Measurements from ENCODE around the gene BIN2. TPM values are rescaled to one million over a fixed set of nuclear protein-coding genes. Genes with fewer than 3 reads are reported as not detected.

BIN2 gene
- total RNA-seq, 2 donors from 2014 or later, result not detected

DNA sequence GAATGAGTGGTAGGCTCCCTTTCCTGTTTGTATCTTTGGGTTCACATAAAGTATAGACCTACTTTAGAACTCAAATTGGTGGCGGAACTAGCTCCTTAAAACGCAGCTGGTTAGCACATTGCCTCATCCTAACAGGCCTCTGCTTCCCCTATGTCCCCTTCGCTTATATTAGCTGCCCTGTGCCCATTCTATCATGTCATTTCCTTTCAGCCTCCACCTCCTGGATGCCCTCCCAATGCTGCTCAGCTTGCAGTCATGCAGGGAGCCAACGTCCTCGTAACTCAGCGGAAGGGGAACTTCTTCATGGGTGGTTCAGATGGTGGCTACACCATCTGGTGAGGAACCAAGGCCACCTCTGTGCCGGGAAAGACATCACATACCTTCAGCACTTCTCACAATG is 81.9 kb downstream of the BIN2 start:
- WGBS, 2 experiments (ENCODE audit: insufficient coverage in 1 of 2, insufficient read length in 1 of 2), result 94 to 96% methylated on average over 3 to 6 of the region's 7 CpGs
- Histone ChIP-seq H3K36me3 (ENCODE audit: control insufficient read depth, insufficient read depth, low read length) (peaks cover 61% of the 10 kb centered on the region), H3K27ac (ENCODE audit: low read depth, low read length) (no peak overlapping the region), H3K9ac (ENCODE audit: extremely low read depth, low read length, poor library complexity, severe bottlenecking) (no peak overlapping the region), H3K9me3 (ENCODE audit: control insufficient read depth, low read length) (no peaks in the 10 kb centered on the region), H3K4me1 (ENCODE audit: control insufficient read depth, insufficient read depth, low read length) (peaks cover 2% of the 10 kb centered on the region), H3K4me3 (ENCODE audit: low read length) (no peak overlapping the region), H3K27me3 (ENCODE audit: control insufficient read depth, insufficient read depth, low read length, poor library complexity, severe bottlenecking) (no peaks in the 10 kb centered on the region)
- H3K4me1 Mint-ChIP-seq, result peaks cover 28% of the 10 kb centered on the region
- no peaks in the 10 kb centered on the region for H3K9me3 Mint-ChIP-seq
- H3K4me3 Mint-ChIP-seq, result no peak overlapping the region
- H3K27me3 Mint-ChIP-seq (ENCODE audit: insufficient read depth), result no peaks in the 10 kb centered on the region
- TF ChIP-seq, protein P1, sequence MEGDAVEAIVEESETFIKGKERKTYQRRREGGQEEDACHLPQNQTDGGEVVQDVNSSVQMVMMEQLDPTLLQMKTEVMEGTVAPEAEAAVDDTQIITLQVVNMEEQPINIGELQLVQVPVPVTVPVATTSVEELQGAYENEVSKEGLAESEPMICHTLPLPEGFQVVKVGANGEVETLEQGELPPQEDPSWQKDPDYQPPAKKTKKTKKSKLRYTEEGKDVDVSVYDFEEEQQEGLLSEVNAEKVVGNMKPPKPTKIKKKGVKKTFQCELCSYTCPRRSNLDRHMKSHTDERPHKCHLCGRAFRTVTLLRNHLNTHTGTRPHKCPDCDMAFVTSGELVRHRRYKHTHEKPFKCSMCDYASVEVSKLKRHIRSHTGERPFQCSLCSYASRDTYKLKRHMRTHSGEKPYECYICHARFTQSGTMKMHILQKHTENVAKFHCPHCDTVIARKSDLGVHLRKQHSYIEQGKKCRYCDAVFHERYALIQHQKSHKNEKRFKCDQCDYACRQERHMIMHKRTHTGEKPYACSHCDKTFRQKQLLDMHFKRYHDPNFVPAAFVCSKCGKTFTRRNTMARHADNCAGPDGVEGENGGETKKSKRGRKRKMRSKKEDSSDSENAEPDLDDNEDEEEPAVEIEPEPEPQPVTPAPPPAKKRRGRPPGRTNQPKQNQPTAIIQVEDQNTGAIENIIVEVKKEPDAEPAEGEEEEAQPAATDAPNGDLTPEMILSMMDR (conservative IDR thresholded peaks at IDR 0.05), result no peak
- no peak for DNase-seq
- peaks cover 52% of the 10 kb centered on the region for H3K36me3 Mint-ChIP-seq (ENCODE audit: low read depth)
- H3K27ac Mint-ChIP-seq, result no peak overlapping the region

DNA sequence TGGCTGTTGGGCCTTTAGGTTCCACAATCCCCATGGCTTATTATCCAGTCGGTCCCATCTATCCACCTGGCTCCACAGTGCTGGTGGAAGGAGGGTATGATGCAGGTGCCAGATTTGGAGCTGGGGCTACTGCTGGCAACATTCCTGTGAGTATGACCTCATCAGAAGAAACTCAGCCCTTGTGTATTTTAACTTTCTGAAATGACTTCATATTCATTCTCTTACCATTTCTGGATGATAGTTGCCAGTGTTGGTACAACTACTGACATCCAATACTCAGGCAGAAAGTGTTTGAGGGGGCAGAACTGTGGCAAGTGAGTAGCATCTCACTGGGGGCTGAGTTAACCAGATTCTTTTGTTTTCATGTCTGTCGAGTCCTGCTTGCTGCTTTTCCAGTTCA is 83.0 kb downstream of the BIN2 start:
- H3K4me1 Mint-ChIP-seq, result peaks cover 21% of the 10 kb centered on the region
- no peaks in the 10 kb centered on the region for H3K9me3 Mint-ChIP-seq
- H3K36me3 ChIP-seq (ENCODE audit: control insufficient read depth, insufficient read depth, low read length), result peaks cover 53% of the 10 kb centered on the region
- H3K4me3 ChIP-seq (ENCODE audit: low read length), result no peak overlapping the region
- H3K27me3 ChIP-seq (ENCODE audit: control insufficient read depth, insufficient read depth, low read length, poor library complexity, severe bottlenecking), result no peaks in the 10 kb centered on the region
- no peaks in the 10 kb centered on the region for H3K27me3 Mint-ChIP-seq (ENCODE audit: insufficient read depth)
- no peak overlapping the region for H3K9ac ChIP-seq (ENCODE audit: extremely low read depth, low read length, poor library complexity, severe bottlenecking)
- no peaks in the 10 kb centered on the region for H3K4me1 ChIP-seq (ENCODE audit: control insufficient read depth, insufficient read depth, low read length)
- no peaks in the 10 kb centered on the region for H3K9me3 ChIP-seq (ENCODE audit: control insufficient read depth, low read length)
- TF ChIP-seq, protein P1 (conservative IDR thresholded peaks at IDR 0.05), result no peak
- H3K36me3 Mint-ChIP-seq (ENCODE audit: low read depth), result peaks cover 48% of the 10 kb centered on the region
- 95 to 100% methylated on average over 1 to 2 of the region's 2 CpGs for WGBS, 2 experiments (ENCODE audit: insufficient coverage in 1 of 2, insufficient read length in 1 of 2)
- peak overlapping the region; percentile 96 for H3K27ac Mint-ChIP-seq
- no peak for DNase-seq
- no peak overlapping the region for H3K27ac ChIP-seq (ENCODE audit: low read depth, low read length)
- no peak overlapping the region for H3K4me3 Mint-ChIP-seq

DNA sequence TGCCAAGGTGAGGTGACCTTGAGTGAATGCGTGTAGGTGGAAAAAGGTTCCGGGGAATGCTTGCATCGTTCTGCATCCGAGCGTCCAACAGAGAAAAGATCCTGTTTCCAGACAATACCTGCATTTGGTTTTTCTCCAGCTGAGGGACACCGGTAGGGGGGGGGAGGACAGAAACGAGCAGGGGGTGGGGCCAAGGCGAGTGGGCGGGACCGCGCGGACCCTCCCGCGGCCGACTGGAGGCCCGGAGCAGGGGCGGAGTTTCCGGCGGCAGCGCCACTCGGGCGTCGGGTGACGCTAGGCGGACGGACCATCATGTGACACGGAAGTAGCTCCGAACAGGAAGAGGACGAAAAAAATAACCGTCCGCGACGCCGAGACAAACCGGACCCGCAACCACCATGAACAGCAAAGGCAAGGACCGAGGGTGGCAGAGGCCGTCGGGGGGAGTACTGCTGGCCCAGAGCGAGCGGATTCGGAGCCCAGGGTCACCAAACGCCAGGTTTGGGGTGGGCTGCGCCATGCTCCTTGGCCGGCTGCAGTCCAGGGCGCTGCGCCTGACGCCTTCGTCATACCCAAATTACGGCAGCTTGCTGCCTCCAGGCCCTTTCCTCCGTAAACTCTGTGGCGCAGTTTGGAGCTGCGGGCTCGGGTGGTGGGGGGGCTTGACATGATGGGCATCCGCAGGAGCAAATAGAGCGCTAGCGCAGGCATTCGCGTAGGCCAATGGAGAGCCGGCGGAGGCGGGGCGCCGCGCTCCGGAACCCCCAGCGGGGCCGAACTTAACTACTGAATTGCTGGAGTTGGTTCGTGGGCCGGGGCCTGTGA is 85.3 kb downstream of the BIN2 start, which contains the start of gene DAZAP2:
TSS of gene DAZAP2 (plus strand) at position 317 of the 825 bp plus-strand sequence. CDS start at position 399, 82 bp downstream.
- Mint-ChIP-seq H3K36me3 (ENCODE audit: low read depth) (peaks cover 31% of the 10 kb centered on the region), H3K9me3 (no peaks in the 10 kb centered on the region), H3K4me3 (peak within 1 kb of the TSS; percentile 96), H3K27me3 (ENCODE audit: insufficient read depth) (no peaks in the 10 kb centered on the region), H3K27ac (peak within 1 kb of the TSS; percentile 100), H3K4me1 (peaks cover 18% of the 10 kb centered on the region)
- Histone ChIP-seq H3K4me1 (ENCODE audit: control insufficient read depth, insufficient read depth, low read length) (no peaks in the 10 kb centered on the region), H3K27me3 (ENCODE audit: control insufficient read depth, insufficient read depth, low read length, poor library complexity, severe bottlenecking) (no peaks in the 10 kb centered on the region), H3K27ac (ENCODE audit: low read depth, low read length) (peak within 1 kb of the TSS; percentile 98), H3K9ac (ENCODE audit: extremely low read depth, low read length, poor library complexity, severe bottlenecking) (peak within 1 kb of the TSS; percentile 100), H3K4me3 (ENCODE audit: low read length) (peak within 1 kb of the TSS; percentile 97), H3K36me3 (ENCODE audit: control insufficient read depth, insufficient read depth, low read length) (peaks cover 34% of the 10 kb centered on the region), H3K9me3 (ENCODE audit: control insufficient read depth, low read length) (no peaks in the 10 kb centered on the region)
- TF ChIP-seq, protein P1 (conservative IDR thresholded peaks at IDR 0.05), result peak; percentile 41
- WGBS, 2 experiments (ENCODE audit: insufficient coverage in 1 of 2, insufficient read length in 1 of 2), result 0% methylated on average over 29 to 70 of the region's 70 CpGs
- DNase-seq, result peak; percentile 99

Measured in endodermal cell (in vitro differentiated cells).